ENCODE results near the gene PSMF1. TPM values are rescaled to one million over a fixed set of nuclear protein-coding genes. Genes with fewer than 3 reads are reported as not detected.
A peak's percentile ranks its signal among the peaks of the same experiment; 100 is the strongest.

PSMF1 gene
- total and polyA plus RNA-seq, 2 of the 13 experiments (the other 11 are each of a cell fraction or from before 2014, with no cell fraction given), result 82.5 to 86.0 TPM

DNA sequence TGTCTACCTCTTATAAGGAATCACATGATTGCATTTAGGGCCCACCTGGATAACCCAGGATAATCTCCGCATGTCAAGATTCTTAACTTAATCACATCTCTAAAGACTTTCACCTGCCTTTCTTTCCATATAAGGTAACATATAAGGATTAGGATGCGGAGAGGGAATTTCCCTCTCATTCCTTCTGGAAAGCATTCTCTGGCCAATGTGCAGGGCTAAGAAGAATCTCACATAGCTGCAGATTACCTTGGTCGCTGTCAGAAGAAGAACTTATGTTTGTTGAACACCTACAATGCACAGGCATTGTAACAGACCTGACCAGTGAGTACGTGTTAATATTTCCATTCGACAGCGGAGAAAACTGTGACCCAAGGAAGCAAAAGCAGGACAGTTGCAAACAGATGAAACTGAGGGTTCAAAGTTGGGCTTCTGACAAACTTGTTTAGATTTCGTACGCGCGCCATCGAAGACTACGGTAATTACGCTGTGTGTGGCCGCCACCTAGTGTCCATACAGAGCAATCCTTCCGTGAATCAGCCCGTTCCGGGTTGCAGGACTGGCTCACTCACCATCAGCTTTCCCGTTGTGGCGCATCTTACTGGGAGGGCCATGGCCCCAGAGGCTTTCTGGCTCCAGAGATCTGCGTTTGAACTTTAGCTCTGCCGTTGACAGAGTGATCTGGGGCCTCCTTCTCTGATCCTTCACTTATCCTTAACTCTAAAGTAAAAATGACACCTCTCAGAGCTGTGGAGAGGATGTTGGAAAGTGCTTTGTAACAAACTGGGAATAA is 94.4 kb downstream of the PSMF1 start (continued):
- no peak for TF ChIP-seq ZNF260 (CRISPR knock-in tag; IDR thresholded peaks at IDR 0.05; ENCODE audit: borderline replicate concordance, low read depth)
- TF ChIP-seq DRAP1 (CRISPR knock-in tag; IDR thresholded peaks at IDR 0.05), result no peak
- TF ChIP-seq NR1H2 (CRISPR knock-in tag; IDR thresholded peaks at IDR 0.05; ENCODE audit: borderline replicate concordance, low read depth), result no peak
- TF ChIP-seq, protein P1, sequence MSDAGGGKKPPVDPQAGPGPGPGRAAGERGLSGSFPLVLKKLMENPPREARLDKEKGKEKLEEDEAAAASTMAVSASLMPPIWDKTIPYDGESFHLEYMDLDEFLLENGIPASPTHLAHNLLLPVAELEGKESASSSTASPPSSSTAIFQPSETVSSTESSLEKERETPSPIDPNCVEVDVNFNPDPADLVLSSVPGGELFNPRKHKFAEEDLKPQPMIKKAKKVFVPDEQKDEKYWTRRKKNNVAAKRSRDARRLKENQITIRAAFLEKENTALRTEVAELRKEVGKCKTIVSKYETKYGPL (CRISPR knock-in tag; IDR thresholded peaks at IDR 0.05), result no peak
- TF ChIP-seq HNF4A (CRISPR knock-in tag; IDR thresholded peaks at IDR 0.05), result peak; percentile 67
- TF ChIP-seq GTF3A (CRISPR knock-in tag; conservative IDR thresholded peaks at IDR 0.05), result no peak
- TF ChIP-seq BRCA1 (CRISPR knock-in tag; IDR thresholded peaks at IDR 0.05), result 0 out of 2 replicates have a peak, but pooled peaks have one; percentile 77
- TF ChIP-seq ZSCAN31 (CRISPR knock-in tag; IDR thresholded peaks at IDR 0.05; ENCODE audit: low read depth), result no peak; the same call in 1 of the 2 replicates
- TF ChIP-seq ZBTB37 (CRISPR knock-in tag; IDR thresholded peaks at IDR 0.05), result no peak
- no peak for TF ChIP-seq PRPF4 (IDR thresholded peaks at IDR 0.05; ENCODE audit: low read depth, low read length, poor library complexity, severe bottlenecking)
- TF ChIP-seq ZSCAN21 (CRISPR knock-in tag; IDR thresholded peaks at IDR 0.05; ENCODE audit: borderline replicate concordance), result 0 out of 2 replicates have a peak, but pooled peaks have one; percentile 35
- no peak for TF ChIP-seq NFYB (CRISPR knock-in tag; IDR thresholded peaks at IDR 0.05)
- no peak for TF ChIP-seq MAF1 (CRISPR knock-in tag; IDR thresholded peaks at IDR 0.05; ENCODE audit: borderline replicate concordance)
- no peak for TF ChIP-seq ZFP36 (IDR thresholded peaks at IDR 0.05; ENCODE audit: borderline replicate concordance, low read depth, low read length, partially characterized antibody)
- TF ChIP-seq RBFOX2 (IDR thresholded peaks at IDR 0.05; ENCODE audit: low read depth, low read length), result no peak
- TF ChIP-seq TEAD2 (CRISPR knock-in tag; IDR thresholded peaks at IDR 0.05), result no peak
- TF ChIP-seq ZNF503 (CRISPR knock-in tag; IDR thresholded peaks at IDR 0.05), result no peak
- TF ChIP-seq NFKBIZ (CRISPR knock-in tag; IDR thresholded peaks at IDR 0.05), result no peak
- peak; percentile 71; the same call in 1 of the 2 replicates for TF ChIP-seq SP140L (CRISPR knock-in tag; IDR thresholded peaks at IDR 0.05; ENCODE audit: borderline replicate concordance)
- 0 out of 2 replicates have a peak, but pooled peaks have one; percentile 42 for TF ChIP-seq SSRP1 (CRISPR knock-in tag; IDR thresholded peaks at IDR 0.05)
- TF ChIP-seq CREB1 (IDR thresholded peaks at IDR 0.05), result no peak
- TF ChIP-seq CREB1 (CRISPR knock-in tag; IDR thresholded peaks at IDR 0.05), result no peak
- TF ChIP-seq NAIF1 (CRISPR knock-in tag; IDR thresholded peaks at IDR 0.05; ENCODE audit: borderline replicate concordance), result peak; percentile 78
- TF ChIP-seq, protein P2, sequence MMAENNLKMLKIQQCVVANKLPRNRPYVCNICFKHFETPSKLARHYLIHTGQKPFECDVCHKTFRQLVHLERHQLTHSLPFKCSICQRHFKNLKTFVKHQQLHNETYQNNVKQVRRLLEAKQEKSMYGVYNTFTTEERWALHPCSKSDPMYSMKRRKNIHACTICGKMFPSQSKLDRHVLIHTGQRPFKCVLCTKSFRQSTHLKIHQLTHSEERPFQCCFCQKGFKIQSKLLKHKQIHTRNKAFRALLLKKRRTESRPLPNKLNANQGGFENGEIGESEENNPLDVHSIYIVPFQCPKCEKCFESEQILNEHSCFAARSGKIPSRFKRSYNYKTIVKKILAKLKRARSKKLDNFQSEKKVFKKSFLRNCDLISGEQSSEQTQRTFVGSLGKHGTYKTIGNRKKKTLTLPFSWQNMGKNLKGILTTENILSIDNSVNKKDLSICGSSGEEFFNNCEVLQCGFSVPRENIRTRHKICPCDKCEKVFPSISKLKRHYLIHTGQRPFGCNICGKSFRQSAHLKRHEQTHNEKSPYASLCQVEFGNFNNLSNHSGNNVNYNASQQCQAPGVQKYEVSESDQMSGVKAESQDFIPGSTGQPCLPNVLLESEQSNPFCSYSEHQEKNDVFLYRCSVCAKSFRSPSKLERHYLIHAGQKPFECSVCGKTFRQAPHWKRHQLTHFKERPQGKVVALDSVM (CRISPR knock-in tag; IDR thresholded peaks at IDR 0.05), result no peak
